ENCODE data around the gene MEOX1. TPM values are rescaled to one million over a fixed set of nuclear protein-coding genes. Genes with fewer than 3 reads are reported as not detected.

MEOX1 gene
- total RNA-seq, 1 experiment from 2014 or later: not detected

DNA sequence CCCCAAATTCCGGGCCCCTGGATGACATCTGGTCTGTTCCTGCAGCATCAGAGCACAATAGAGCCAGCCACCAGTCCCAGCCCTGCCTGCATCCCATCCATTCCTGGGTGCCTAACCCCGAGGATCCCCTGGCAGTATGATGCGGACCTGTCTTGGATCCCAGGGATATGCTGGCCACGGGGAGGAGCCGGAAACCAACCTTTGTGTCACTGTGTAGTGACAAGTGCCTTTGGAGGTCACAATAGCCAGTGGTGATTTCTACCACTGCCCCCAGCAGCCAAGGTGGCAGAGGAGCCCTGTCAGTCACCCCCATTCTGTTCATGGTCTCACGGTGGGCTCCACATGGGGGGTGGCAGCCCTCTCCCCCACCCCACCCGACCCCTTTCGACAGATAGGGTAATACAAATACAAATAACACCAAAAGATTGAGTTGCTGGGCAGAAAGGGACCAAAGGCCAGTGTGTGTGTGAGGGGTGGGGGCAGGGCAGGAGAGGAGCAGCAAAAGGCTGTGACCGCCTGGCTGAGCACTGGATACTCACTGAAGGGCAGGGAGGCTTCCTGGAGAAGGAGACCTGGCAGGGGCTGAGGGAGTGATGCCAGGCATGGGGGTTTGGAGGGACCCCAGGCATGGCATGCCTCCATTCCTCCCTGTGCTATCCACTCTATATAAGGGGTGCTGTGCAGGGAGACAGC is 29.0 kb upstream of the MEOX1 start:
- no peak for ATAC-seq
- DNase-seq (ENCODE audit: low spot score): no peak
- H3K27ac Mint-ChIP-seq: no peak overlapping the region
- TF ChIP-seq SMAD4 (CRISPR knock-in tag; IDR thresholded peaks at IDR 0.05): no peak
- no peak for TF ChIP-seq MXD4 (CRISPR knock-in tag; IDR thresholded peaks at IDR 0.05; ENCODE audit: borderline replicate concordance)
- no peak for TF ChIP-seq GABPB1 (CRISPR knock-in tag; IDR thresholded peaks at IDR 0.05)
- no peak for TF ChIP-seq NFATC4 (CRISPR knock-in tag; IDR thresholded peaks at IDR 0.05)
- TF ChIP-seq JUN (CRISPR knock-in tag; IDR thresholded peaks at IDR 0.05): no peak
- TF ChIP-seq RORB (CRISPR knock-in tag; IDR thresholded peaks at IDR 0.05): no peak
- no peak for TF ChIP-seq CREM (CRISPR knock-in tag; IDR thresholded peaks at IDR 0.05)
- TF ChIP-seq, protein P1, sequence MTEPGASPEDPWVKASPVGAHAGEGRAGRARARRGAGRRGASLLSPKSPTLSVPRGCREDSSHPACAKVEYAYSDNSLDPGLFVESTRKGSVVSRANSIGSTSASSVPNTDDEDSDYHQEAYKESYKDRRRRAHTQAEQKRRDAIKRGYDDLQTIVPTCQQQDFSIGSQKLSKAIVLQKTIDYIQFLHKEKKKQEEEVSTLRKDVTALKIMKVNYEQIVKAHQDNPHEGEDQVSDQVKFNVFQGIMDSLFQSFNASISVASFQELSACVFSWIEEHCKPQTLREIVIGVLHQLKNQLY (CRISPR knock-in tag; IDR thresholded peaks at IDR 0.05): no peak
- TF ChIP-seq, protein P2, sequence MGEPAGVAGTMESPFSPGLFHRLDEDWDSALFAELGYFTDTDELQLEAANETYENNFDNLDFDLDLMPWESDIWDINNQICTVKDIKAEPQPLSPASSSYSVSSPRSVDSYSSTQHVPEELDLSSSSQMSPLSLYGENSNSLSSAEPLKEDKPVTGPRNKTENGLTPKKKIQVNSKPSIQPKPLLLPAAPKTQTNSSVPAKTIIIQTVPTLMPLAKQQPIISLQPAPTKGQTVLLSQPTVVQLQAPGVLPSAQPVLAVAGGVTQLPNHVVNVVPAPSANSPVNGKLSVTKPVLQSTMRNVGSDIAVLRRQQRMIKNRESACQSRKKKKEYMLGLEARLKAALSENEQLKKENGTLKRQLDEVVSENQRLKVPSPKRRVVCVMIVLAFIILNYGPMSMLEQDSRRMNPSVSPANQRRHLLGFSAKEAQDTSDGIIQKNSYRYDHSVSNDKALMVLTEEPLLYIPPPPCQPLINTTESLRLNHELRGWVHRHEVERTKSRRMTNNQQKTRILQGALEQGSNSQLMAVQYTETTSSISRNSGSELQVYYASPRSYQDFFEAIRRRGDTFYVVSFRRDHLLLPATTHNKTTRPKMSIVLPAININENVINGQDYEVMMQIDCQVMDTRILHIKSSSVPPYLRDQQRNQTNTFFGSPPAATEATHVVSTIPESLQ (CRISPR knock-in tag; IDR thresholded peaks at IDR 0.05): no peak
- no peak for TF ChIP-seq ZNF423 (CRISPR knock-in tag; IDR thresholded peaks at IDR 0.05)
- CTCF ChIA-PET: interaction anchor here (0.6 to 18.3 kb wide), 8 partner anchors 17 to 381 kb away, joined by 3 to 476 read pairs (median 4); partner anchors contain the start of genes CD300LG, DHX8 and SOST
- no peak overlapping the region for H3K4me3 Mint-ChIP-seq
- H3K9me3 Mint-ChIP-seq: no peaks in the 10 kb centered on the region
- peaks cover 11% of the 10 kb centered on the region for H3K4me1 Mint-ChIP-seq
- POLR2A ChIA-PET: no interaction called here
- no peaks in the 10 kb centered on the region for H3K27me3 Mint-ChIP-seq (ENCODE audit: low read depth)
- no peaks in the 10 kb centered on the region for H3K36me3 Mint-ChIP-seq

DNA sequence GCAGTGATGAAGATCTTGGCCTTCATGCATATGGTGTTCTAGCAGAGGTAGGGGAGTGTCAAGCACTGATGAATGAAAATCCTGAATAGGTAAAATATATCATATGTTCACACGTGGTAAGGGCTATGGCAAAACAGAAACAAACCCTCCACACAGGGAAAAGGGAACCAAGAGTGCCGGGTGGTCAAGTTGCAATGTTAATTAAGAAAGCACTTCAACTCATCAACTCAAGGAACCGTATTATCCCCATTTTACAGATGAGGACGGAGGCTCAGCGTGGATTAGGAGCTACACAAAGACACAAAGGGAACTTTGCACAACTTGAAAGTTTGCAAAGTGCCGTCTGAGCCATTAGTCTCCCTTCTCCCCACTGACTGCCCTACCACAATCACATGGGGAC is 28.1 kb upstream of the MEOX1 start:
- POLR2A ChIA-PET: no interaction called here
- TF ChIP-seq, protein P3, sequence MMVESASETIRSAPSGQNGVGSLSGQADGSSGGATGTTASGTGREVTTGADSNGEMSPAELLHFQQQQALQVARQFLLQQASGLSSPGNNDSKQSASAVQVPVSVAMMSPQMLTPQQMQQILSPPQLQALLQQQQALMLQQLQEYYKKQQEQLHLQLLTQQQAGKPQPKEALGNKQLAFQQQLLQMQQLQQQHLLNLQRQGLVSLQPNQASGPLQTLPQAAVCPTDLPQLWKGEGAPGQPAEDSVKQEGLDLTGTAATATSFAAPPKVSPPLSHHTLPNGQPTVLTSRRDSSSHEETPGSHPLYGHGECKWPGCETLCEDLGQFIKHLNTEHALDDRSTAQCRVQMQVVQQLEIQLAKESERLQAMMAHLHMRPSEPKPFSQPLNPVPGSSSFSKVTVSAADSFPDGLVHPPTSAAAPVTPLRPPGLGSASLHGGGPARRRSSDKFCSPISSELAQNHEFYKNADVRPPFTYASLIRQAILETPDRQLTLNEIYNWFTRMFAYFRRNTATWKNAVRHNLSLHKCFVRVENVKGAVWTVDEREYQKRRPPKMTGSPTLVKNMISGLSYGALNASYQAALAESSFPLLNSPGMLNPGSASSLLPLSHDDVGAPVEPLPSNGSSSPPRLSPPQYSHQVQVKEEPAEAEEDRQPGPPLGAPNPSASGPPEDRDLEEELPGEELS (CRISPR knock-in tag; IDR thresholded peaks at IDR 0.05): no peak
- TF ChIP-seq TEAD4 (CRISPR knock-in tag; IDR thresholded peaks at IDR 0.05): no peak
- TF ChIP-seq, protein P4, sequence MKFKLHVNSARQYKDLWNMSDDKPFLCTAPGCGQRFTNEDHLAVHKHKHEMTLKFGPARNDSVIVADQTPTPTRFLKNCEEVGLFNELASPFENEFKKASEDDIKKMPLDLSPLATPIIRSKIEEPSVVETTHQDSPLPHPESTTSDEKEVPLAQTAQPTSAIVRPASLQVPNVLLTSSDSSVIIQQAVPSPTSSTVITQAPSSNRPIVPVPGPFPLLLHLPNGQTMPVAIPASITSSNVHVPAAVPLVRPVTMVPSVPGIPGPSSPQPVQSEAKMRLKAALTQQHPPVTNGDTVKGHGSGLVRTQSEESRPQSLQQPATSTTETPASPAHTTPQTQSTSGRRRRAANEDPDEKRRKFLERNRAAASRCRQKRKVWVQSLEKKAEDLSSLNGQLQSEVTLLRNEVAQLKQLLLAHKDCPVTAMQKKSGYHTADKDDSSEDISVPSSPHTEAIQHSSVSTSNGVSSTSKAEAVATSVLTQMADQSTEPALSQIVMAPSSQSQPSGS (CRISPR knock-in tag; IDR thresholded peaks at IDR 0.05; ENCODE audit: borderline replicate concordance, low read depth): no peak
- TF ChIP-seq, protein P5, sequence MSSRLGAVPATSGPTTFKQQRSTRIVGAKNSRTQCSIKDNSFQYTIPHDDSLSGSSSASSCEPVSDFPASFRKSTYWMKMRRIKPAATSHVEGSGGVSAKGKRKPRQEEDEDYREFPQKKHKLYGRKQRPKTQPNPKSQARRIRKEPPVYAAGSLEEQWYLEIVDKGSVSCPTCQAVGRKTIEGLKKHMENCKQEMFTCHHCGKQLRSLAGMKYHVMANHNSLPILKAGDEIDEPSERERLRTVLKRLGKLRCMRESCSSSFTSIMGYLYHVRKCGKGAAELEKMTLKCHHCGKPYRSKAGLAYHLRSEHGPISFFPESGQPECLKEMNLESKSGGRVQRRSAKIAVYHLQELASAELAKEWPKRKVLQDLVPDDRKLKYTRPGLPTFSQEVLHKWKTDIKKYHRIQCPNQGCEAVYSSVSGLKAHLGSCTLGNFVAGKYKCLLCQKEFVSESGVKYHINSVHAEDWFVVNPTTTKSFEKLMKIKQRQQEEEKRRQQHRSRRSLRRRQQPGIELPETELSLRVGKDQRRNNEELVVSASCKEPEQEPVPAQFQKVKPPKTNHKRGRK (CRISPR knock-in tag; IDR thresholded peaks at IDR 0.05; ENCODE audit: borderline replicate concordance): no peak
- TF ChIP-seq JUN (CRISPR knock-in tag; IDR thresholded peaks at IDR 0.05): no peak
- TF ChIP-seq TEAD1 (CRISPR knock-in tag; IDR thresholded peaks at IDR 0.05): no peak
- no peak for TF ChIP-seq FOXJ3 (CRISPR knock-in tag; IDR thresholded peaks at IDR 0.05; ENCODE audit: borderline replicate concordance)

More for the DNA sequence above, 28.1 kb upstream of the MEOX1 start:
- Mint-ChIP-seq H3K27me3 (ENCODE audit: low read depth) (no peaks in the 10 kb centered on the region), H3K27ac (no peak overlapping the region), H3K4me3 (no peak overlapping the region), H3K36me3 (no peaks in the 10 kb centered on the region), H3K4me1 (peaks cover 11% of the 10 kb centered on the region), H3K9me3 (no peaks in the 10 kb centered on the region)
- CTCF ChIA-PET: interaction anchor here (0.6 to 18.3 kb wide), 2 partner anchors 71 to 380 kb away, joined by 3 to 476 read pairs; partner anchors contain the start of gene SOST
- ATAC-seq (no peak), DNase-seq (ENCODE audit: low spot score) (no peak)
